Stimulated activated CD8-positive, alpha-beta memory T cell treated with anti-CD3 and anti-CD28 coated beads, Interleukin-2, amount 100 ng/mL, for 48 hours (primary cell): ENCODE measurements around the gene CELA3B.
A peak's percentile ranks its signal among the peaks of the same experiment; 100 is the strongest.
"Not testable (repeated sequence)": the region's sequence is repeated elsewhere in the genome, so short reads cannot be mapped to it uniquely, and the experiment has no call there.

Experiments used
- DNase-seq, 2 donors: peaks; one replicate each; pipeline ENCODE4 v3.0.0-alpha.2; 2020; ENCODE audit warnings: low read depth in 2 of 2

The CELA3B gene

DNA sequence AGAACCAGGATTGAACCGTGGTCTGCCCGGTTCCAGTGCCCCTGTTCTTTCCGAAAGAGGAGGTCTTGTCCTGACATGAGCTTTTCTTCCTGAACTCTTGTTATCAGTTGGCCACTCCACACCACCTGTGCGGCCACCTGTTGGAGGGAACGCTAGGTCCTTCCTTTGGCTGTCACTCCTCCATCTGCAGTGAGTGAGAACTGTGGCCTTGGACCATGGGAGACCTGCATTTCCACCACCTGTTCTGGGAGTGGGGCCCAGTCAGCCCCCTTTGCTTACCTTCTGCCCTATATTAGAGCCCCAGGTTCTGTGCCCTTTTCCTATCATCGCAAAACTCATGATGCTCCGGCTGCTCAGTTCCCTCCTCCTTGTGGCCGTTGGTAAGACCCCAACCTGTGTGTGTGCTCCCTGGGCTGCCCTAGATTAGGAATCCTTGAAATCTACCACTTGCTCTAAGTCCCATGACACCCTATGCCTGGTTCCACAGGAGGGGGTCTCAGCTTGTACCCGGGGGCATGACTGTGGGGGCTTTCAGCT, at the start of gene CELA3B:
Gene CELA3B (plus strand): TSS at position 320 of the 537 bp plus-strand sequence. CDS start 18 bp downstream, at position 338.
- not testable (repeated sequence) for DNase-seq

DNA sequence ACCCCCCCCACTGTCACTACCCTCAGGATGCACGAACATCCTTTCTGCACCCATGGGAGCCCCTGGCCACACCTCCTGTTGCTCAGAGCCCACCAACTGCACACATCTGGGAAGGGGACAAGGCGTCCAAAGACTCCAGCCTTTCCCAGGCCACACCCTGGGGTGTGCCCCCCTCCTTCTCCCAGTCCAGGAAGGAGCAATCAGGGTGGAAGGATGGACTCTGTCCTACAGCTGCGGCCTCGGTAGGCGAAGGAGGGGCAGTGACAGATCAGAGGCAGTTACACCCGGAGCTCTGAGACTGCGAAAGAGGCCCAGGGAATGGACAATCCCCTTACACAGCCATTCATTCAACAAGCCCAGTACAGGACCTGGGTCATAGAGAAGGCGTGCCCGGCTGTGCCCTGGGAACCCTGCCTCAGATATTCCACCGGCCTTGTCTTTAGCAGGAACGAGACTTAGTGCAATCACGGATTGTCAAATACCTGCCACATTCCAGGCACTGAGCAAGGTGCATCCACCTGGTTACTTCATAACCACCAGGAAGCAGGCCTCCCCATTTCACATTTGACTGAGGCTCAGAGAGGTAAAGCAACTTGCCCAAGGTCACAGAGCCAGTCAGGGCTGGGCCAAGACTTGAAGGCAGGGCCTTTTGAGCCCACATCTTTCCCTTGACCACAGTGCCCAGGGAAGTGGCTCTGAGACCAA, 49.1 kb upstream of the CELA3B start:
- DNase-seq = no peak

GRCh38 chr1:21930080-21930571, 46.7 kb upstream of the CELA3B start:
- no peak for DNase-seq

DNA sequence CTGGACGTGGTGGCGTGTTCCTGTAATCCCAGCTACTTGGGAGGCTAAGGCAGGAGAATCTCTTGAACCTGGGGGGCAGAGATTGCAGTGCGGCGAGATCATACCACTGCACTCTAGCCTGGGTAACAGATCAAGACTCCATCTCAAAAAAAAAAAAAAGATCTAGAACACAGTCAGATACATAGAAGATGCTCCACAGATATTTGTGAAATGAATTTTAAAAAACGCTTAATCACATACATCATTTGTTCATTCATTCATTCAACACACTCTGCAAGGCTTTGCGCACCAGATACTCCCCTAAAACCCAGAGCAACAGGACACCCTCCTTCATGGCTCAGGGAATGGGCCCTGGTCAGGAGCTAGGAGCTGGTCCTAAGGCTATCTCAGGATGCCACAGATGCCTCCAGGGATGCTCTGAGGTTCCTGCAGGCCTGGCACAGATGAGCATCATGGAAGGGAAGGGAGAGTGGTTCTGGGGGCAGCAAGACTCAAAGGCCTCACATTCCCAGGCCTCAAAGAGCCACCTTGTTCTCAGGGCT, 46.1 kb upstream of the CELA3B start:
- no peak for DNase-seq

GRCh38 chr1:21931171-21932093, 45.4 kb upstream of the CELA3B start:
- DNase-seq = no peak

DNA sequence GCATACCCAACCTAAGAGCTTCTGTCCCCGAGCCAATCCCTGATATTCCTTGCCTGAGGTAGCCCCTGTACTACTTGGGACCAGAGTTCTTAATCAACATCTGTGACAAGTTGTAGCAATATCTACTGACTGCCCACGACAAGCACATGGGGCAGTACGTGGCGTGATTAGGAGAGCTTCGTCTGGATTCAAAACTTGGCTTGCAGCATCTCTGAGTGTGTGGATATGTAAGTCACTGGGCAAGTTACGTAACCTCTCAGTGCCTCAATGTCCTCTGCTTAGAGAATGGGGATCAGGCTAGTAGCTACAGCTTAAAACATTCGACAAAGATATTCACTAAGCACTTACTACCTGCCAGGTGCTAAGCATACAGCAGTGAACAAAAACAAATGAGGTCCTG, 44.7 kb upstream of the CELA3B start:
- DNase-seq = no peak

- no peak for DNase-seq
Measured at GRCh38 chr1:21933397-21934248, 43.2 kb upstream of the CELA3B start.

DNA sequence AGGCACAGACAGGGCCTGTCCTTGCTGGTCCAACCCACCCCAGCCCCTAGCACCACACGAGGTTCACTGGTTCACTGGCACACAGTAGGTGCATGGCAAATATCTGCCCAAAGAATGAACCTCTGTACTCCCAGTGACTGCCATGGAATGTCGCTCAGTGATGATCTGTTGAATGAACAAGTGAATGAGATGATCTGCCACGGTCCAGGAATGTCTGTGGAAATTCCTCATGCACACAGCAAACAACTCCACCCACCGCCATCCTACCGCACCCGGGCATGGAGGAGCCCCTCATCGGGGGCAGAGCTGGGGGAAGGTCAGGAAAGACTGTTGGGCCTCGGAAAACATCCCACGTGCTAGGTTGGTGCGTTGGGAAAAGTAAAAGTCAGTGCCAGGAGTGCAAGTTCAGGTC, 41.4 kb upstream of the CELA3B start:
- no peak for DNase-seq

DNA sequence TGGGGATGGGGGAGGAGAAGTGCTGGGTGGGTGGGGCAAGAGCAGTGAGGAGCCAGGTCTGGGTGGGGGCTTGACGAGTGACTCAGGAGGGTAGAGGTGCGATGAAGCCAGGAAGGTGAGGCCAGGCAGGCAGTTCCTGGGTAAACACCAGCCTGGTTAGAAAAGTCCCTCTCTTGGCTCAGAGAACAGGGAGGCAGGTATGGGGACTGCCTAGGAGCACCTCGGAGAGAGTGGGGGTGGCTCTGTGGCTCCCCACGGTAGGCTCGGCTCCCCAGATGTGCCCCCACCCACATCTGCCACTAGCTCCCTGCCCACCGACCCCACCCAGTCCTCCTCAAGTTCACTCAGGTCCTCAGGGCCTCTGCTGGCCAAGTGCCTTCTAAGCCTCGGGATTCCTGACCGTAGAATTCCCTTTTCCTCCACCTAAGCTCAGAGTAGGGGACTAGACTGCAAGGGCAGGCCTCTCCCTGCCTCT, 40.9 kb upstream of the CELA3B start:
- DNase-seq = no peak

GRCh38 chr1:21936366-21937031, 40.3 kb upstream of the CELA3B start:
- DNase-seq = no peak

GRCh38 chr1:21937034-21937371, 39.8 kb upstream of the CELA3B start, which contains the start of gene HSPG2:
Gene HSPG2 (minus strand): TSS chr1:21937310. CDS start chr1:21937217, 93 bp downstream.
- DNase-seq = no peak

GRCh38 chr1:21937372-21938121, 39.3 kb upstream of the CELA3B start:
- peak; percentile 32 to 48 for DNase-seq

DNA sequence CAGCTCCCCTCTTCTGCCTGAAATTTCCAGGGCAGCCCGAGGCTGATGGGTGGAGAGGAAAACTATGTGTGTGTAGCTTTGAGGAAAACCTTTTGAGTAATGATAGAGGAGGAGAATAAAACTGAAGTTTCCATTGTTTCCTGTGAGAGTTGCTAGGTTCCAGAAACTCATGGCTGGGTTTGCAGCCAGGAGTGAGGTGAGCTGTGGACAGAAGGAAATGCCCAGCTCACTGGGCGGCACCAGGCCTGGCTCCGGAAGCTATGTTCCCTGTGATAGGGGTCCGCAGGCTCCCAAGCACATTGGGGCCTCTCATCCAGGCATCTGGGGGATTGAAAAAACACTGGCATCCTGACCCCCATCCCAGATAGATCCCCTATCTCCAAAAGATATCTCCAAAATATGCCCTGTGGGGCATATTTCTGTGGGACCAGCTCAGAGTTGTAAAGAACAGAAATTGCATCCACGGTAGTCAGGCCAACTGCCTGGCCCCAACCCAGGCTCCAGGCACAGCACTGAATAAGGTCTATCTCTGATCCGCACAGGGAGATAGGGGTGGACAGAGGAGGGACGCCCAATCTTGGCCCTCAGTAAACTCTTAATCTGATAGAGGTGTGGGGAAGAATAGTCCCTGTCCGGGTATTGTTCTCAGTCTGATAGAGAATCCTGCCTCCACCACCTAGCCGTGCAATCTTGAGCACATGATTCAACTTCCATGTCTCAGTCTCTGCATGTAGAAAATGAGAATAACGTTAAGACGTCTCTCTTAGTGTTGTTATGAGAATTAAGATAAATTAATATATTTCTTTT, 37.9 kb upstream of the CELA3B start:
- no peak for DNase-seq

- DNase-seq = no peak
Measured at GRCh38 chr1:21939650-21940374, 37.0 kb upstream of the CELA3B start.

GRCh38 chr1:21940492-21940891, 36.3 kb upstream of the CELA3B start:
- DNase-seq = no peak

DNA sequence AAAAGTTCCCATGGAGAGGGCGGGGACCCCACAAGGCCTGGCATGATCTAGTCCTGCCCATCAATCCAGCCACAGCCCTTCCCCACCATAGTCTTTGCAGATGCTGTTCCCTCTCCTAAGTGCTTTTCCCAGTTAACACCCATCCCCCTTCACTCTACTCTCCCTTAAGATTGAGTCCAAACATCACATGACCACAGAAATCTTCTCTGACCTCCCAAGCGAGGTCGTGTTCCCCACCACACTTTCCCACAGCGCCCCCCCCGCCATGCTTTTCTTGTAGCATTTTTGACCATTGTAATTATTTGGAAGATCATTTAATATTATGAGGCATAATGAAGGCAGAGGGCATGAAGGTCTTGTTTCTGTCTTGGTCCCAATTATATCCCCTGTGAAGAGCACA, 35.5 kb upstream of the CELA3B start:
- no peak for DNase-seq

GRCh38 chr1:21942464-21942863, 34.4 kb upstream of the CELA3B start:
- DNase-seq = no peak

GRCh38 chr1:21942959-21943640, 33.7 kb upstream of the CELA3B start:
- DNase-seq = not testable (repeated sequence)
